ENCODE data around the gene WDR89. TPM values are rescaled to one million over a fixed set of nuclear protein-coding genes. Genes with fewer than 3 reads are reported as not detected.

The WDR89 gene
- 11.0 TPM for polyA plus RNA-seq (2013)

DNA sequence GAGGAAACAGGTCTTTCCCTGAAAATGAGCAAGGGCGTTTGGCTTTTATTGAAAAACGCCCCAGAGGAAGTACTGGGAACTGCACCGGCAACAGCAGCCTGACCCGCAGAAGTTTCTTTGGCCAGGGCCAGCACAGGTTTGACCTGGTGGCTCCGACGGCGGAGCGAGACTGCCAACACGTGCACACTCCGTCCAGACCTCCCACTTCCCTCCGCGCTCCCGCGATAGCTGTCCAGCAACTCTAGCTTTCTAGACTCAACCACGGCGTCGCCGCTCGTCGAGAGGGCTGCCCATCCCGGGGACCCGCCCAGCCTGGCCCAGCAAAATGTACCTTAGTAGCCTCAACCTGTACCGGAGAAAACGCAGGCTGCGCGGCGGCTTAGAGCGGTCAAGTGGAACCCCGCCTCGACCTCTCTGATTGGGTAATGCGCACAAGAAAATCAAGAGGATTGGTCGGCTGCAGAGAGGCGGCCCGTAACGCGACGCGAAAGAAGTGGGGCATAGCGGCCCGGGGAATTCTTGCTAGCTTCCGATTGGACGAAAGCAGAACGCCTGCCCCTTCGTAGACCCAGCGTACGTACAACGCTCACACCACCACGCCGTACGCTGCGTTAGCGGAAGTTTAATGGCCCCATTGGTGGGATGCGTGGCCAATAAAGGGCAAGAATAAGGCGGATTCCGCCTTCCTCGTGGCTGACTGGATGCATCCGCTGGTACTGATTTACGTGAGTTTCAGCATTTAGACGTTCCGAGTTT lies at the start of gene WDR89:
Gene WDR89, minus strand, starts transcription at position 399 of the 756 bp plus-strand sequence. CDS start 41,929 bp downstream, outside the sequence.
- Histone ChIP-seq H3K36me3 (ENCODE audit: control insufficient read depth in 4 of 4, insufficient read depth in 4 of 4, low read length in 3 of 4) (peaks cover 0 to 2% (median 0%) of the 10 kb centered on the region in 4 experiments), H3K9me3 (ENCODE audit: control extremely low read depth in 1 of 5, control insufficient read depth in 4 of 5, insufficient read depth in 2 of 5, low read depth in 1 of 5, low read length in 4 of 5) (peaks cover 0 to 4% (median 0%) of the 10 kb centered on the region in 5 experiments), H3K4me1 (ENCODE audit: control extremely low read depth in 1 of 4, control insufficient read depth in 4 of 4, insufficient read depth in 4 of 4, low read length in 3 of 4) (peaks cover 3 to 23% (median 14%) of the 10 kb centered on the region in 4 experiments), H3K27ac (ENCODE audit: insufficient read depth in 1 of 2, low read depth in 1 of 2, low read length in 2 of 2, poor library complexity in 1 of 2, severe bottlenecking in 2 of 2) (peak within 1 kb of the TSS; percentile 89 to 95), H3K4me3 (ENCODE audit: control insufficient read depth in 1 of 7, extremely low read depth in 1 of 7, insufficient read depth in 4 of 7, low read depth in 2 of 7, low read length in 6 of 7) (peak within 1 kb of the TSS; percentile 59 to 96 (median 84)), H3K27me3 (replicated peaks in 2 of 5; ENCODE audit: control insufficient read depth in 4 of 5, insufficient read depth in 5 of 5, low read length in 4 of 5) (no peaks in the 10 kb centered on the region)
- POLR2A ChIA-PET: interaction anchor here (0.5 to 1.3 kb wide), 3 partner anchors 83 to 98 kb away, joined by 4 to 5 read pairs (median 4); partner anchors contain the start of genes PPP2R5E and SGPP1
- CTCF ChIA-PET: interaction anchor here (0.7 to 3.4 kb wide), 10 partner anchors 8 to 253 kb away, joined by 3 to 11 read pairs (median 4); partner anchors contain the start of gene PPP2R5E
- DNase-seq: peak; percentile 99 to 100 (median 100)
- 0% methylated on average over 53 of the region's 60 CpGs for WGBS (ENCODE audit: insufficient coverage)

- no peak for DNase-seq
- H3K9me3 ChIP-seq (ENCODE audit: control extremely low read depth in 1 of 5, control insufficient read depth in 4 of 5, insufficient read depth in 2 of 5, low read depth in 1 of 5, low read length in 4 of 5): no peaks in the 10 kb centered on the region
- H3K27ac ChIP-seq (ENCODE audit: insufficient read depth in 1 of 2, low read depth in 1 of 2, low read length in 2 of 2, poor library complexity in 1 of 2, severe bottlenecking in 2 of 2): no peak overlapping the region
- H3K4me1 ChIP-seq (ENCODE audit: control extremely low read depth in 1 of 4, control insufficient read depth in 4 of 4, insufficient read depth in 4 of 4, low read length in 3 of 4): peaks cover 0 to 7% (median 2%) of the 10 kb centered on the region in 4 experiments
- no peaks in the 10 kb centered on the region for H3K27me3 ChIP-seq (replicated peaks in 2 of 5; ENCODE audit: control insufficient read depth in 4 of 5, insufficient read depth in 5 of 5, low read length in 4 of 5)
- 100% methylated on average over 2 of the region's 3 CpGs for WGBS (ENCODE audit: insufficient coverage)
- H3K4me3 ChIP-seq (ENCODE audit: control insufficient read depth in 1 of 7, extremely low read depth in 1 of 7, insufficient read depth in 4 of 7, low read depth in 2 of 7, low read length in 6 of 7): no peak overlapping the region
- ChIA-PET CTCF (interaction anchor here (1.6 kb wide), 1 partner anchor 9 kb away, joined by 4 read pairs; no protein-coding TSS in a partner anchor), POLR2A (interaction anchor here (0.6 kb wide), 1 partner anchor 79 kb away, joined by 8 read pairs; no protein-coding TSS in a partner anchor)
- H3K36me3 ChIP-seq (ENCODE audit: control insufficient read depth in 4 of 4, insufficient read depth in 4 of 4, low read length in 3 of 4): peaks cover 0 to 6% (median 1%) of the 10 kb centered on the region in 4 experiments
These were observed 47.5 kb upstream of the WDR89 start for GRCh38 chr14:63689132-63689531.

DNA sequence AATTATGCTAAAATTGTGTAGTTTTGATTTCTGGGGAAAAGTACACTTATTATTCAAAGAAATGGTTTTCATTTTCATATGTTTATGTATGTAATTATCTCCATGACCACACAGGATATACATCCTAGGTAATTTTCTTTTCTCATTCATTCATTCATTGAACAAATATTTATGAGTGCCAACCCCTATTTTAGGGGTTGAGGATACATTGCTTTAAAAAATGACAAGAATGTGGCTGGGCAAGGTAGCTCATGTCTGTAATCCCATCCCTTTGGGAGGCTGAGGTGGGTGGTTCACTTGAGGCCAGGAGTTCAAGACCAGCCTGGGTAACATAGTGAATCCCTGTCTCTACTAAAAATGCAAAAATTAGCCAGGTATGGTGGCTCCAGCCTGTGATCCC lies 45.3 kb upstream of the WDR89 start:
- no peak for DNase-seq
- H3K9me3 ChIP-seq (ENCODE audit: control extremely low read depth in 1 of 5, control insufficient read depth in 4 of 5, insufficient read depth in 2 of 5, low read depth in 1 of 5, low read length in 4 of 5): no peaks in the 10 kb centered on the region
- no peaks in the 10 kb centered on the region for H3K27me3 ChIP-seq (replicated peaks in 2 of 5; ENCODE audit: control insufficient read depth in 4 of 5, insufficient read depth in 5 of 5, low read length in 4 of 5)
- H3K4me1 ChIP-seq (ENCODE audit: control extremely low read depth in 1 of 4, control insufficient read depth in 4 of 4, insufficient read depth in 4 of 4, low read length in 3 of 4): no peaks in the 10 kb centered on the region
- ChIA-PET POLR2A (interaction anchor here (0.6 kb wide), 1 partner anchor 53 kb away, joined by 3 read pairs; no protein-coding TSS in a partner anchor), CTCF (no interaction called here)
- H3K36me3 ChIP-seq (ENCODE audit: control insufficient read depth in 4 of 4, insufficient read depth in 4 of 4, low read length in 3 of 4): peaks cover 0 to 6% (median 1%) of the 10 kb centered on the region in 4 experiments
- H3K4me3 ChIP-seq (ENCODE audit: control insufficient read depth in 1 of 7, extremely low read depth in 1 of 7, insufficient read depth in 4 of 7, low read depth in 2 of 7, low read length in 6 of 7): no peak overlapping the region
- no peak overlapping the region for H3K27ac ChIP-seq (ENCODE audit: insufficient read depth in 1 of 2, low read depth in 1 of 2, low read length in 2 of 2, poor library complexity in 1 of 2, severe bottlenecking in 2 of 2)

DNA sequence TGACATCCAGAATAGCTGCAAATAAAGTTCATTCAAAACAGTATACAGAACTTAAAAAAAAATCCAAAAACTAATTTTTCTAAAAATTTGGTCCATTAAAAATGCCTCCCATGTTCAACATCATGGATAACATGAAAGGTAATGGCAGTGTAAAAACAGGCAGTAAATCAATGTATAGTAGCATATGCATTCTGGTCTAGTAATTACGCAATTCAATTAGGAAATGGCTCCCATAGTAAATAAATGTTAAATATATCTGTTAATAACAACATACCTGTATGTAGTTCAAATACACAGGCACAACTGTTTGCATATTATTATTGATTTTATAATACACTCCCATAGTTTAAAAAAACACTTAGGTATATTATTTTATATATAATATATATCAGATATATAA lies 43.7 kb upstream of the WDR89 start:
- POLR2A ChIA-PET: no interaction called here
- DNase-seq: no peak
- no peak overlapping the region for H3K4me3 ChIP-seq (ENCODE audit: control insufficient read depth in 1 of 7, extremely low read depth in 1 of 7, insufficient read depth in 4 of 7, low read depth in 2 of 7, low read length in 6 of 7)
- no peaks in the 10 kb centered on the region for H3K4me1 ChIP-seq (ENCODE audit: control extremely low read depth in 1 of 4, control insufficient read depth in 4 of 4, insufficient read depth in 4 of 4, low read length in 3 of 4)
- H3K9me3 ChIP-seq (ENCODE audit: control extremely low read depth in 1 of 5, control insufficient read depth in 4 of 5, insufficient read depth in 2 of 5, low read depth in 1 of 5, low read length in 4 of 5): no peaks in the 10 kb centered on the region
- no peak overlapping the region for H3K27ac ChIP-seq (ENCODE audit: insufficient read depth in 1 of 2, low read depth in 1 of 2, low read length in 2 of 2, poor library complexity in 1 of 2, severe bottlenecking in 2 of 2)
- WGBS (ENCODE audit: insufficient coverage): no CpG with 5 or more reads among the region's 1 CpG
- CTCF ChIA-PET: no interaction called here
- peaks cover 0 to 6% (median 1%) of the 10 kb centered on the region in 4 experiments for H3K36me3 ChIP-seq (ENCODE audit: control insufficient read depth in 4 of 4, insufficient read depth in 4 of 4, low read length in 3 of 4)
- H3K27me3 ChIP-seq (replicated peaks in 2 of 5; ENCODE audit: control insufficient read depth in 4 of 5, insufficient read depth in 5 of 5, low read length in 4 of 5): no peaks in the 10 kb centered on the region

- no CpG with 5 or more reads among the region's 9 CpGs for WGBS (ENCODE audit: insufficient coverage)
These were observed 41.3 kb upstream of the WDR89 start for GRCh38 chr14:63682727-63683593.

DNA sequence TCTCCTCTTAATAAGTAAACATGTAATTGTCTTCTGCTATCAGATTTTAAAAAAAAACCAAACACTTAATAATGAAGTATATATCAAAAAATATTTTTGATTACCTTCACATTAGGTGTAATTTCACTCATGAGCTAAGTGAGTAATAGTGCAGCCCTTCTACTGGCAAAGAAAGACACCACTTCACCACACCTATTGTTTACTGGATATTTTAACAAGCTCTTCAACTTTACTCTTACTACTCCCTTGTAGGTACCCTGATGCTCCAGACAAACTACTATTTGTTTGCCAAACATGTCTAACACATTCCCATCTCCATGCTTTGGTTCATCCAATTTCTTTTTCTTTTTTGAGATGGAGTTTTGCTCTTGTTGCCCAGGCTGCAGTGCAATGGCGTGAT lies 36.9 kb upstream of the WDR89 start:
- Histone ChIP-seq H3K9me3 (ENCODE audit: control extremely low read depth in 1 of 5, control insufficient read depth in 4 of 5, insufficient read depth in 2 of 5, low read depth in 1 of 5, low read length in 4 of 5) (no peaks in the 10 kb centered on the region), H3K36me3 (ENCODE audit: control insufficient read depth in 4 of 4, insufficient read depth in 4 of 4, low read length in 3 of 4) (peaks cover 0 to 2% (median under 1%) of the 10 kb centered on the region in 4 experiments), H3K4me1 (ENCODE audit: control extremely low read depth in 1 of 4, control insufficient read depth in 4 of 4, insufficient read depth in 4 of 4, low read length in 3 of 4) (peaks cover 0 to 3% (median 1%) of the 10 kb centered on the region in 4 experiments), H3K4me3 (ENCODE audit: control insufficient read depth in 1 of 7, extremely low read depth in 1 of 7, insufficient read depth in 4 of 7, low read depth in 2 of 7, low read length in 6 of 7) (no peak overlapping the region), H3K27ac (ENCODE audit: insufficient read depth in 1 of 2, low read depth in 1 of 2, low read length in 2 of 2, poor library complexity in 1 of 2, severe bottlenecking in 2 of 2) (no peak overlapping the region), H3K27me3 (replicated peaks in 2 of 5; ENCODE audit: control insufficient read depth in 4 of 5, insufficient read depth in 5 of 5, low read length in 4 of 5) (no peaks in the 10 kb centered on the region)
- ChIA-PET POLR2A (no interaction called here), CTCF (interaction anchor here (0.6 to 1.3 kb wide), 2 partner anchors 15 to 216 kb away, joined by 3 to 4 read pairs; no protein-coding TSS in a partner anchor)
- no CpG with 5 or more reads among the region's 1 CpG for WGBS (ENCODE audit: insufficient coverage)
- DNase-seq: no peak

More at GRCh38 chr14:63682727-63683593, 41.3 kb upstream of the WDR89 start:
- Histone ChIP-seq H3K27ac (ENCODE audit: insufficient read depth in 1 of 2, low read depth in 1 of 2, low read length in 2 of 2, poor library complexity in 1 of 2, severe bottlenecking in 2 of 2) (no peak overlapping the region), H3K4me3 (ENCODE audit: control insufficient read depth in 1 of 7, extremely low read depth in 1 of 7, insufficient read depth in 4 of 7, low read depth in 2 of 7, low read length in 6 of 7) (no peak overlapping the region), H3K27me3 (replicated peaks in 2 of 5; ENCODE audit: control insufficient read depth in 4 of 5, insufficient read depth in 5 of 5, low read length in 4 of 5) (no peaks in the 10 kb centered on the region), H3K9me3 (ENCODE audit: control extremely low read depth in 1 of 5, control insufficient read depth in 4 of 5, insufficient read depth in 2 of 5, low read depth in 1 of 5, low read length in 4 of 5) (no peaks in the 10 kb centered on the region), H3K4me1 (ENCODE audit: control extremely low read depth in 1 of 4, control insufficient read depth in 4 of 4, insufficient read depth in 4 of 4, low read length in 3 of 4) (peaks cover 0 to 1% (median under 1%) of the 10 kb centered on the region in 4 experiments), H3K36me3 (ENCODE audit: control insufficient read depth in 4 of 4, insufficient read depth in 4 of 4, low read length in 3 of 4) (peaks cover 0 to 6% (median 3%) of the 10 kb centered on the region in 4 experiments)
- ChIA-PET POLR2A (no interaction called here), CTCF (no interaction called here)
- no peak for DNase-seq

Measured in common myeloid progenitor, CD34-positive (primary cell).